Cardiac fibroblast (primary cell): ENCODE results near the gene SERINC4.

ENCODE experiments used
- DNase-seq, 2 donors: peaks; one replicate each; pipeline versions ENCODE4 v3.0.0 to v3.0.0-alpha.2; 2010; ENCODE audit warnings: low read depth in 2 of 2
- H3K4me3 ChIP-seq, 2 donors: replicated peaks in 1 of 2; 1 replicate in 1 of 2; 2 replicates in 1 of 2; pipeline ENCODE4 v1.5.1; 2011; ENCODE audit warnings: low read depth in 2 of 2, low read length in 2 of 2, mild to moderate bottlenecking in 2 of 2, moderate library complexity in 1 of 2
- CTCF ChIP-seq: IDR thresholded peaks from one replicate; pipeline ENCODE4 v1.5.1; 2011; ENCODE audit warnings: low read depth, mild to moderate bottlenecking, low read length, inconsistent platforms

The SERINC4 gene

GRCh38 chr15:43793647-43794046, 6.4 kb downstream of the SERINC4 start:
- peak overlapping the region; percentile 96 to 100 for H3K4me3 ChIP-seq
- no peak for DNase-seq
- no peak for TF ChIP-seq CTCF

DNA sequence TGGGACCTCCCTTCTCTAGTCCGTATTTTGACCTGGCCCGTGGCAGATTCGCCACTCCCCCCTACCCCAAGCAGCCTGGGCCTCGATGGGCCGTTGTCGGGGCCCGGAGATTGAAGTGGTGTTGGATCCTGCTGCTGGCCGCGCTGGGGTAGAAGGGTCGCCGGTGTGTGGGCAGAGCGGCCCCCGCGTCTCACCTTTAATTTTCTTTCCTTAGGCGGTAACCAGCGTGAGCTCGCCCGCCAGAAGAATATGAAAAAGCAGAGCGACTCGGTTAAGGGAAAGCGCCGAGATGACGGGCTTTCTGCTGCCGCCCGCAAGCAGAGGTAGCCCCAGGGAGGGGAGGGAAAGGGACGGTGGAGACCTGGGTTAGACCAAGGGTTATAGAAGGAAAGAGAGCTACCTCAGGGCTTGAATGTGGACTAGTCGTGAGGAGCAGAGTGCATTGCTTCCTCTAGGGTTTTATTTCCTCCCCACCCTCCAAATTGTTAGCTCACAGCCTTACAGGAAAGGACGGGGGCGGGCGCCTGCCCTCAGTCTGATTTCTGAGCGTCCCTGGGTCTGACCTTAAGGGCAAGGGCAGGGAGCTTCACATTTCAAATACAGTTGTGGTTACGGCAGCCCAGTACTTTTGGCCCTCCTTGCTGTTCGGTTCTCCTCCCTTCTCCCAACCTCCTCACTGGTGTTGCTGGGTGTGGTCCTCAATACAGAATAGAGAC, 7.1 kb downstream of the SERINC4 start:
- TF ChIP-seq CTCF: no peak
- peak; percentile 45 to 48 for DNase-seq
- H3K4me3 ChIP-seq: peak overlapping the region; percentile 96 to 100

DNA sequence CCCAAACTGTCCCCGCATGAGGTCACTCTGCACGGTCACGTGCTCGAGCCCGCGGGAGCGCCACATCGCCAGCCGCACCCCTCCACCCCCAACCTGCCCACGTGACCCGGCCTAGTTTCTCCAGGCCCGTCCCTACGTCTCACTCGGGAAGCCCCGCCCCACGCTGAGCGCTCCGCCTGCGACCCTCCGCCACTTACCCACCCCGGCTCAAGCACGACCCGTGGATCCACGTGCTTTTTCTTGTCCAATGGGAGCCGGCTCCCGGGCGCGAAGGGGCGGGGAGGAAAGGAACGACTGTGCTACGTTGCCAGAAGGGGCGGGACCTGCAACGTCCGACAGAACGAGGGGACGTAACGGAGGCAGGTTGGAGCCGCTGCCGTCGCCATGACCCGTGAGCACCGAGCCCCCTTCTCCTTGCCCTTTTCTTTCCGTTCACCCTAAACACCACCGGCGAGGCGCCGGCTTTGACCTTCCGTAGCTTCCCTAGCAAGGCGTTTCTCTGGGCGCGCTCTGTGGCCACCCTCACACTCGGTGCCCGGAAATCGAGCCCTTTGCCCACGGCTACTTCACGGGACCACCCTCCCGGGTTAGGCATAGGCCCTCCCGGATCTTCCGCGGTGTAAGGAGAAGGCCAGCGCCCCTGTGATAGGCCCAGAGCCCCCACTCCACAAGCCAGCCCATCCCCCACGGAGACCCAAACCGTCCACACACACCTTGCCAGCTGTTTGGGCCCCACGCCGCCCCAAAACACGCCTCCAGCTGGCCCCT, 7.8 kb downstream of the SERINC4 start, which contains the start of gene SERF2:
SERF2 (plus strand) TSS at position 328 of the 768 bp plus-strand sequence; CDS start at position 385, 57 bp downstream.
- peak; percentile 100 for DNase-seq
- no peak for TF ChIP-seq CTCF
- H3K4me3 ChIP-seq: peak within 1 kb of the TSS; percentile 96 to 100

DNA sequence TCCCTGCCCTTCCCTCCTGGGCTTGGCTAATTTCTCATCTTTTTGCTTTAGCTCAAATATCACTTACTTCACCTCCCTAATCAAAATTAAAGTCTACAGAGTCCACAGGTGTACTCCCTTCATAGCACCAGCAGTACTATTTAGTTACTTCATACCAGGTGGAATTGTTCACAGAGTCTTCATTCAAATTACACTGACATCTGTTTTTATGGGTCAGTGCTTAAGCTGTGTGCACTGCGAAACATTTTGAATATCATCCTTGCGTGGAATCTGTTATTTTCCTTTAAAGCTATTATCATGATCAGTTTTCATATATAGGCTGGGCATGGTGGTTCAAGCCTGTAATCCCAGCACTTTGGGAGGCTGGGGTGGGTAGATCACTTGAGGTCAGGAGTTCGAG, 10.6 kb downstream of the SERINC4 start:
- DNase-seq: no peak
- TF ChIP-seq CTCF: no peak
- no peak overlapping the region for H3K4me3 ChIP-seq

GRCh38 chr15:43779016-43779415, 21.0 kb downstream of the SERINC4 start:
- H3K4me3 ChIP-seq: no peak overlapping the region
- no peak for DNase-seq
- no peak for TF ChIP-seq CTCF

- H3K4me3 ChIP-seq: peak overlapping the region; percentile 66 to 69
- TF ChIP-seq CTCF: peak; percentile 84
These were observed 22.6 kb downstream of the SERINC4 start for GRCh38 chr15:43777267-43777914.

More at GRCh38 chr15:43777267-43777914, 22.6 kb downstream of the SERINC4 start:
- DNase-seq: peak; percentile 76
